ENCODE results near the gene ASB1.

ASB1 gene

DNA sequence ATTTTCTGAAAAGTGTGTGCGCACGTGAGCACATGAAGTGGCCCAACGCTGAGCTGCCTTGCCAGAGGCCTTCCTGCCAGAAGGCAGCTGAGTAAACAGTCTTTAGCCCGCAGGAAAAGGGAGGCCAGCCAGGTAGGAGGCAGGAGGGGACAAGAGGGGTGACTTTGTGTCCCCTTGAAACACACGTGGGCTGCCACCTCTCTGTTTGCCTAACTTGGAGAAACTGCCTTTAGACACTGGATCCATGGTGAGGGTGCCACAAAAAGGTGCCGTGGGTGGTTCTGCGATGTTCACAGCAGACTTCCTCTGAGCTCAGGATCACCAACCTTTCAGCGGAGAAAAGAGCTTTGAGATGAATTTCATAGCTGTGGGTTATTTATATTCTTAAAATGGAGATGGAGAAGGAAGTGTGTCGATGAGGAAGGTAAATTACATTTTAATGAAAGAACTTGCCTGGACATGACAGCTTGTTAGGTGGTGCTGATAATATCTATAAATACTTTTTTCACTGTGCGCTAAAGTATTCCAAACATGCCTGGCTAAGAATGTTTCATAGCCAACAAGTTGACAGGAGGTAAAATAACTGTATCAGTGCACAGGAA, 36.6 kb upstream of the ASB1 start:
- no peak for DNase-seq
- H3K4me3 ChIP-seq (ENCODE audit: low read depth, low read length): no peak overlapping the region

GRCh38 chr2:238391042-238391689, 35.6 kb upstream of the ASB1 start:
- Histone ChIP-seq H3K4me3 (ENCODE audit: low read depth, low read length) (no peak overlapping the region), H3K9me3 (no peaks in the 10 kb centered on the region), H3K27me3 (no peaks in the 10 kb centered on the region), H3K36me3 (no peaks in the 10 kb centered on the region), H3K4me1 (no peaks in the 10 kb centered on the region)
- DNase-seq: no peak
- TF ChIP-seq CTCF (IDR thresholded peaks at IDR 0.05; ENCODE audit: low read depth, low read length): no peak

More for the DNA sequence above, 36.6 kb upstream of the ASB1 start:
- H3K9me3 ChIP-seq: no peaks in the 10 kb centered on the region
- H3K36me3 ChIP-seq: no peaks in the 10 kb centered on the region
- no peak for TF ChIP-seq CTCF (IDR thresholded peaks at IDR 0.05; ENCODE audit: low read depth, low read length)
- H3K4me1 ChIP-seq: no peaks in the 10 kb centered on the region
- no peaks in the 10 kb centered on the region for H3K27me3 ChIP-seq

- TF ChIP-seq CTCF (IDR thresholded peaks at IDR 0.05; ENCODE audit: low read depth, low read length): no peak
- no peak for DNase-seq
- Histone ChIP-seq H3K4me3 (ENCODE audit: low read depth, low read length) (no peak overlapping the region), H3K4me1 (no peaks in the 10 kb centered on the region), H3K36me3 (no peaks in the 10 kb centered on the region; the same call in 1 of the 2 replicates), H3K9me3 (no peaks in the 10 kb centered on the region), H3K27me3 (no peaks in the 10 kb centered on the region)
These were observed 30.1 kb upstream of the ASB1 start for GRCh38 chr2:238396663-238397062.

- Histone ChIP-seq H3K36me3 (no peaks in the 10 kb centered on the region; the same call in 1 of the 2 replicates), H3K27me3 (no peaks in the 10 kb centered on the region), H3K4me1 (no peaks in the 10 kb centered on the region), H3K9me3 (no peaks in the 10 kb centered on the region), H3K4me3 (ENCODE audit: low read depth, low read length) (no peak overlapping the region)
- no peak for DNase-seq
- no peak for TF ChIP-seq CTCF (IDR thresholded peaks at IDR 0.05; ENCODE audit: low read depth, low read length)
These were observed 29.4 kb upstream of the ASB1 start for GRCh38 chr2:238397356-238397755.

DNA sequence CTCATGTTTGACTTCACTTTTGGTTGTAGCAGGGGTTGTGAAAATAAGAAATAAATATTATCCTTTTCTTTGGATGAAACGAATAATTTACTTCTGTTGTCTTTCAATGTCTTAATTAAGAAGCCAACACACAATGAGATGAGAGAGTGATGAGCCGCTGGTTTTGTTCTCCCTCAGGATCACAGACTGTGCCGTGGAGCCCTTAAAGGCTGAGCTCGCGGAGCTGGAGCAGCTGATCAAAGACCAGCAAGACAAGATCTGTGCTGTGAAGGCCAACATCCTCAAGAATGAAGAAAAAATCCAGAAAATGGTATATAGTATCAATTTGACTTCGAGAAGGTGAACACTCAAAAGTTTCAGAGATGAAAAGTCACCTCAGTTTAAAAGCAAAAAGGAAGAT, 28.1 kb upstream of the ASB1 start:
- Histone ChIP-seq H3K4me3 (ENCODE audit: low read depth, low read length) (no peak overlapping the region), H3K4me1 (no peaks in the 10 kb centered on the region), H3K9me3 (no peaks in the 10 kb centered on the region), H3K27me3 (no peaks in the 10 kb centered on the region), H3K36me3 (no peaks in the 10 kb centered on the region; the same call in 1 of the 2 replicates)
- TF ChIP-seq CTCF (IDR thresholded peaks at IDR 0.05; ENCODE audit: low read depth, low read length): no peak
- DNase-seq: no peak

GRCh38 chr2:238399094-238399493, 27.6 kb upstream of the ASB1 start:
- Histone ChIP-seq H3K4me3 (ENCODE audit: low read depth, low read length) (no peak overlapping the region), H3K4me1 (no peaks in the 10 kb centered on the region), H3K36me3 (no peaks in the 10 kb centered on the region; the same call in 1 of the 2 replicates), H3K9me3 (no peaks in the 10 kb centered on the region), H3K27me3 (no peaks in the 10 kb centered on the region)
- DNase-seq: no peak
- no peak for TF ChIP-seq CTCF (IDR thresholded peaks at IDR 0.05; ENCODE audit: low read depth, low read length)

Data from BE2C (cell line).